ENCODE results near the gene PER1.

PER1 gene

GRCh38 chr17:8152112-8152775 is at the start of gene PER1:
PER1 (minus strand) TSS chr17:8152404; CDS start chr17:8150706, 1,698 bp downstream.
- peak; percentile 99 for DNase-seq

DNA sequence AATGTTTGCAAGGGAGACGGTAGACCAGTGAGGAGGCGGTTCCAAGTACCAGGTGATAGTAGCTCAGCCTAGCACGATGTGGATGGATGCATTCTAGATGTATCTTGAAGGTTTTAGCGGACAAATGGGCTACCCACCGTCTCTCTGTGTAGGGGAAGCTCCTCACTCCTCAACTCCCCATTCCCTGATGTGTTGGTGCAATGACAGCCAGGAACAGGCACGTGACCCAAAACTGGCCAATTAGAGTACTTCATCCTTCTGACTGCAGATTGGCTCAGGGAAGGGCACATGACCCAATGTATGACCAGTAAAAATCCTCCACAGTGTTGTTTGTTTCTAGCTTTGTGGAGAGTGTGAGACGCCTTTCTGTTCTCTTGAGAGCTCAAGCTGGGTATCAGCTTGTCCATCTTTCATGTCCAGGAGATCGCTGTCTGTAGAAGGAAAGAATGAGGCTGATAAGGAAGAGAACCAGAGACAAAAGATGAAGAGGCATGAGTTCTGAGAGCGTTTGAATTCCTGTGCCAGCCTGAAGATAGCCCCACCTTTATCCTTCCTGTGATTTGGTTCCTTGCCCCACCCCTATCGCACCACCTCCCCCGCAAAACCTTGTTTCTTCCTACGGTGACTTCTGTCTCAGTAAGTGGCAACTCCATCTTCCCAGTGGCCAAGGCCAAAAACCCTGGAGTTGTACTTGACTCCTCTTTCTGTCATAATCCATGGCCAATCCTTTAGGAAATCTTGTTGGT is 40.0 kb upstream of the PER1 start:
- DNase-seq, result peak; percentile 98

DNA sequence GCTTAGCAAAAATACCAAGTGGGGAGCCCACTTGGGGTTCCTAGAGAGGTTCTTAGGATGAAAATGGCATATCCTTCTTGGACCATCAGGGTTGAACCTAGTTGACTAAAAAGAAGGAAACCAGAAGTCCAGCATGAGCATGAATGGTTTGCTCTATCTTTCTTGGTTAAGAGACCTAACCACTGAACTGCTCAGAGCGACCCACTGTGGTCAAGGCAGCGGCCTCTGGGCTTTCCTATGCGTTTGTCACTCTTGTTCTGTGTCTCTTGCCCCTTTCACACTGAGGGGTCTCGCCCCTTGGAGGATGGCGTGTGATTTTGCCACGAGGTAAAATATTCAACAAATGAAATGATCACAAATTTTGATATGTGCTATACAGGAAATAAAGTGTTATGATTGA is 38.3 kb upstream of the PER1 start:
- DNase-seq, result no peak

GRCh38 chr17:8189711-8190477 is 37.7 kb upstream of the PER1 start, which contains the start of gene BORCS6:
BORCS6 (minus strand) TSS chr17:8190180; CDS start chr17:8190140, 40 bp downstream.
- DNase-seq, result peak; percentile 100

- DNase-seq, result peak; percentile 62
Observed at GRCh38 chr17:8189041-8189710, 37.0 kb upstream of the PER1 start.

DNA sequence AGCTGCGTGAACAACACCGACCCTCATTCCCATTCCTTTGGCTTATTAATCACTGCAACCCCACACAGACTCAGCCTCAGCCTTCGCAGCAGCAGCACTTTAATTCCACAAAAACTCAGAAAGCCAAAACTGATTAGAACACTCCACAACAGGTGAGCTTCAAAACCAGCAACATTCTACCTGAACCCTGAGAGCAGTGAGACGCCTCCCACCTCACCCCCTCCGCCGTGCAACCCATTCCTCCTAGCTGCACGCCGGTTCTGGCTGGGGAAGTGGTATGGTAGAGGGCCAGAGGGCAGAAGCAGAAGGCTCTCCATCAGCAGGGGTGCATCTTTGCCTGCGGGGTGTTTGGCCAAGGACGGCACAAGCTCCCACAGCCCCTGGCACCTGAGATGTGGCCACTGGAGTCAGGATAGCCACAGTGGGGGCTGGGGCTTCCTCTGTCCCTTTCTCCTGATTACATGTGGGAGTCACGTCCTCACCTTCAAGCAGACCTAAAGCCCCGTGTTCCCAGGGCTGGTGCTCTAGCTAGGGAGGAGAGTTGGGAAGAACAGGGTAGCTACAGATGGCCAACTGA is 36.1 kb upstream of the PER1 start:
- no peak for DNase-seq

- peak; percentile 100 for DNase-seq
Observed at GRCh38 chr17:8187517-8188262, 35.5 kb upstream of the PER1 start.

DNA sequence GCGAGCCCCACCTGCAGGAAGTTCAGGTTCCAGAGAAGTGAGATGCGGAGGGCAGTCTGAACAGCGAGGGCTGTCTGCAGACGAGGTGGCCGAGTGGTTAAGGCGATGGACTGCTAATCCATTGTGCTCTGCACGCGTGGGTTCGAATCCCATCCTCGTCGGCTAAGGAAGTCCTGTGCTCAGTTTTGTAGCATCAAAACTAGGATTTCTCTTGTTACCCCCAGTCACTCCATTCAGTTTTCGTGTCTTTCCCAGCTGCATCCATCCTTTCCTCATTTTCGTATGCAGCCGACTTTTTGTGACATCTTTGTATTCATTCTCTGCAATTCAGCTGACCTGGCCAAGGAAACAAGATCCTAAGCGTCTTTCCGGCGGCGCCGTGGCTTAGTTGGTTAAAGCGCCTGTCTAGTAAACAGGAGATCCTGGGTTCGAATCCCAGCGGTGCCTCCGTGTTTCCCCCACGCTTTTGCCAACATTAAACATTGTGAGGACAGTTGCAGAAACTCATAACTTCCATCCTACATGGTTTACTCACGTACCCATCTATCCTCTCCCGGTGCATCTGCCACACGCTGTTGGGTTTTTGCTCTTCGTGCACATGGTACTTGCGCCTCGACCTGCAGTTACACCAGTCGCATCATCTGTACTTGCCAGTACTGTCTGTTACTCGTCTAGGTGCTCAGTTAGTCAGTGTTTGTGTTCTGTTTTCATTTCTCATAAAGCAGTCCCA is 34.7 kb upstream of the PER1 start:
- DNase-seq, result peak; percentile 99

DNA sequence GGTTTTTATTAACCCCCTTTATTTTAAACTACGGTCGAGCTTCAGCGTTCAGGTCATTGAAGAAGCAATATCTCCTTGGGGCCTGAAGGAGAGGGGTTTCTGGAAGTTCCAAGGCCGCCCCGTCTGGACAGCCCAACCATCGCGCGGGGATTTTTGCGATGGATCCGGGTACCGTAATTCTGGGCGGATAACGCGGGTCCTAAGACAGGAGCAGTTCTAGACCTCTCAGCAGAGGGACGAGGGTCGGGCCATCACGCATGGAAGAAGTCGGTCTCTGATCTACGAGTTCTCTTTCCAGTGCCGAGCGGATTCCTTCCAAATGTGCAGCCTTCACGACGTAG is 34.2 kb upstream of the PER1 start:
- DNase-seq, result no peak

DNA sequence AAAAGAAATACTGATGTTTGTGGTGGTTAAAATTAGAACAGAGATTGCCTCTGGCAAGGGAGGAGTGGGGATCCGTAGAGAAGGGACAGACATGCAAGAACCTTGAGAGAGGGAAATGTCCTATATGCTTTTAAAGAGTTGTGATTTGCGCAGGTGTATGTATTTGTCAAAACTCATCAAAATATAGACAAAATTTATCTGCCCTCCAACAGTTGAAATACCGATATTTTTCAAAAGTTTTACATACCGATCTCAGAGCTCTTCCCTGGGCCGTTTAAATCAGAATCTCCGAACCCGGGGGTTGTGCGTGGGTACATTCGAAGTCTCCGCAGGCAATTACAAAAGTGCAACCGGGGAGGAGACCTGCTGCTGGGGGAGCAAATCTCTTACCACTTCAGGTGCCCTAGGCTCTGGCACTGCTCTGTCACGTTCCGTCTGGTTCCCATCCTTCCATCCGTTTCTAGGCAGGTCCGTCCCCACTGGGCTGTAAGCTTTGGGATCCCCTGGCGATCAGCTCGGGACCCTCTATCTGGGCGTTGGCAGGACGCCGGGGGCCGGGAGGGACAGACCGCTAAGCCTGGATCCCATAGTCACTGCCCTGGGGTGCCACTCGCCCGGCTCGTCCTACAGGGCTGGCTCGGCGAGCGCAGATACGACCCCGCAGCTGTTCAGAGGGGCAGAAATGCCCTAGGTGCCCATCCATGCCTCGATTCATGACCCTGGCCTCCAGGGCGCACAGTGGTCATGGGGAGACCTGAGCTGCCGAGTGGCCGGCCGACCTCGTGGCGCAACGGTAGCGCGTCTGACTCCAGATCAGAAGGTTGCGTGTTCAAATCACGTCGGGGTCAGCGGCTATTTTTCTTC is 33.6 kb upstream of the PER1 start:
- peak; percentile 90 for DNase-seq

DNA sequence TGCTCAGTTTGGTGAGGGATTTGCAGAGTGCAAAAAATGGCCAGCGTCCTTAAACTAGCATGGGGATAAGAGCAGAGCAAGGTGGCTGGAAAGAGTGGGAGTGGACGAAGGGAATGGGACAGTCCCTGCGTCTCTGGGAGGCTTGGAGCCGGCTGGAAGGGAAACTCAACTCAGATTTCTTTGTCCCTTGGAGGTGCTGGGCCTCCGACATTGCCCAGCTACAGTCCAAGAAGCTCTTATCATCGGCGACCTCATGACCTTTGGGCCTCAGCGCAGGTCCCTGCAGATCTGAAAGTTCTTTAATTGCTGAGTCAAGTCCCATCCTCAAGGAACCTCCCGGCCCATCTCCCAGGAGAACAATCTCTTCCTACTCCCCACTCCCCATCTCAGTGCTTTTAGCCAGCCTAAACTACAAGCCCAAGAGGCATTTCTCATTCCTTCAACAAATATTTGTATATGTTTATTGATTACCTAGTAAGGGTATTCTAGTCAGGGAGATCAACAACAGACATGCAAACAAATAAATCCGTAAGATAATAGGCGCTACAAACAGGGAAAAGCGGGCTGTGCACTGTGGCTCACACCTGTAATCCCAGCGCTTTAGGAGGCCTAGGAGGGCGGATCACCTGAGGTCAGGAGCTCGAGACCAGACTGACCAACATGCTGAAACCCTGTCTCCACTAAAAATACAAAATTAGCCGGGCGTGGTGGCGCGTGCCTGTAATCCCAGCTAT is 25.0 kb upstream of the PER1 start:
- no peak for DNase-seq

GRCh38 chr17:8176197-8176940 is 24.2 kb upstream of the PER1 start, which contains the start of gene TMEM107:
TMEM107 (minus strand) TSS chr17:8176380; CDS start chr17:8176286, 94 bp downstream.
- peak; percentile 96 for DNase-seq

- no peak for DNase-seq
Observed at GRCh38 chr17:8175795-8176196, 23.6 kb upstream of the PER1 start.

- peak; percentile 91 for DNase-seq
Observed at GRCh38 chr17:8173871-8174322, 21.7 kb upstream of the PER1 start.

GRCh38 chr17:8173056-8173870 is 21.1 kb upstream of the PER1 start:
- peak; percentile 99 for DNase-seq

DNA sequence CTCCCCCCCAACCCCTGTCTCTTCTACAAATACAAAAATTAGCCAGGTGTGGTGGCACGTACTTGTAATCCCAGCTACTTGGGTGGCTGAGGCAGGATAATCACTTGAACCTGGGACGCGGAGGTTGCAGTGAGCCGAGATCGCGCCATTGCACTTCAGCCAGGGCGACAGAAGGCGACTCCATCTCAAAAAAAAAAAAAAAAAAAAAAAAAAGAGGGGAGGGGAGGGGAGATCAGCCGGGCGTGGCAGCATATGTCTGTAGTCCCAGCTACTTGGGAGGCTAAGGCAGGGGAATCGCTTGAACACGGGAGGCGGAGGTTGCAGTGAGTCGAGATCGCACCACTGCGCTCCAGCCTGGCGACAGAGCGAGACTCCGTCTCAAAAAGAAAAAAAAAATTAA is 18.0 kb upstream of the PER1 start:
- DNase-seq, result peak; percentile 91

- no peak for DNase-seq
Observed at GRCh38 chr17:8167526-8167925, 15.3 kb upstream of the PER1 start.

DNA sequence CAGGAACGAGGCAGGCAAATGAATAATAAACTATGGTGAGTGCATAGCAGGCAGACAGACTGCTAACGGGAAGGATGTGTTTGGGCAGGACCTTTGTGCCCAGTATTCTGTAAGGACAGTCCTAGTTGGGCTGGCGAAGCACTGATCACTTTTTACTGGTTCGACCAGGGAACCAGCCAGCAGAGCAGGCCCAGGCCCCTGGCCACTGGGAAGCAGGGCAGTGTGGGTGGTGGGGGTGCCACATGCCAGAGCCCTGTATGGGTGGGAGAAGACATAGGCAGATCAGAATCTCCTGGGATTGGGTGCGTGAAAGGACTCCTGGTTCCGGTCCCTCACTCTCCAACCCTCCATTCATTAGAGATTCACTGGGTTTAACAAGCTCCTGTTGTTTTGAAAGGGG is 14.5 kb upstream of the PER1 start:
- no peak for DNase-seq
